DOHH2 (cell line): ENCODE measurements around the gene GPC1.

Experiments used
- H3F3A ChIP-seq: fragments of 200-600 bp; sonication (generic), shearing (Covaris generic); 2 replicates; pipeline ENCODE4 v1.6.0; 2016; ENCODE audit warnings: antibody characterized with exemption, mild to moderate bottlenecking; ENCODE audit not compliant: control insufficient read depth, insufficient read depth
- H3K27ac ChIP-seq: fragments of 200-600 bp; sonication (generic); 2 replicates; pipeline ENCODE4 v1.5.1; 2014; ENCODE audit warnings: low read depth, mild to moderate bottlenecking, low read length, moderate library complexity
- H3K27me3 ChIP-seq: fragments of 200-600 bp; sonication (generic); 2 replicates; pipeline ENCODE4 v1.6.1; 2014; ENCODE audit warnings: mild to moderate bottlenecking, low read length, mixed read lengths; ENCODE audit not compliant: control insufficient read depth
- H3K36me3 ChIP-seq: fragments of 200-600 bp; sonication (generic); 2 replicates; pipeline ENCODE4 v1.6.1; 2014; ENCODE audit warnings: mild to moderate bottlenecking, low read length, moderate library complexity, mixed read lengths; ENCODE audit not compliant: control insufficient read depth
- H3K4me1 ChIP-seq: fragments of 200-600 bp; sonication (generic); 2 replicates; pipeline ENCODE4 v1.6.1; 2014; ENCODE audit warnings: mild to moderate bottlenecking, low read length, mixed read lengths; ENCODE audit not compliant: control insufficient read depth
- H3K4me2 ChIP-seq: fragments of 200-600 bp; sonication (generic); 2 replicates; pipeline ENCODE4 v1.6.0; 2014; ENCODE audit warnings: mild to moderate bottlenecking, low read length, moderate library complexity
- H3K4me3 ChIP-seq: fragments of 200-600 bp; sonication (generic); 2 replicates; pipeline ENCODE4 v1.5.1; 2014; ENCODE audit warnings: mild to moderate bottlenecking, low read length, mixed read lengths
- H3K79me2 ChIP-seq: fragments of 200-600 bp; sonication (generic); 2 replicates; pipeline ENCODE4 v1.6.1; 2014; ENCODE audit warnings: mild to moderate bottlenecking, low read length, mixed read lengths; ENCODE audit not compliant: control insufficient read depth
- H3K9me2 ChIP-seq: fragments of 200-600 bp; sonication (generic); replicated peaks from 2 replicates; pipeline ENCODE4 v1.6.1; 2014; ENCODE audit warnings: mild to moderate bottlenecking, low read length, mixed read lengths; ENCODE audit not compliant: control insufficient read depth
- H3K9me3 ChIP-seq: fragments of 200-600 bp; sonication (generic); 2 replicates; pipeline ENCODE4 v1.6.1; 2014; ENCODE audit warnings: antibody characterized with exemption, low read length, mixed read lengths; ENCODE audit not compliant: control insufficient read depth, insufficient read depth
- H4K20me1 ChIP-seq: fragments of 200-600 bp; sonication (generic); 2 replicates; pipeline ENCODE4 v1.6.0; 2014; ENCODE audit warnings: low read depth, mild to moderate bottlenecking, antibody characterized with exemption, low read length, moderate library complexity; ENCODE audit not compliant: control insufficient read depth, insufficient read depth
- CTCF ChIP-seq: fragments of 200-600 bp; sonication (generic); IDR thresholded peaks from one replicate; pipeline ENCODE4 v1.5.1; 2014; ENCODE audit warnings: antibody characterized with exemption, mild to moderate bottlenecking, low read depth, low read length; ENCODE audit not compliant: poor library complexity, severe bottlenecking
- EZH2phosphoT487 ChIP-seq: fragments of 200-600 bp; sonication (generic); IDR thresholded peaks from 2 replicates; pipeline ENCODE4 v1.6.1; 2017; ENCODE audit warnings: borderline replicate concordance, mild to moderate bottlenecking, antibody characterized with exemption, low read length, moderate library complexity, mixed read lengths

The GPC1 gene

GRCh38 chr2:240395448-240395847, 40.0 kb upstream of the GPC1 start:
- H3K9me3 ChIP-seq: no peaks in the 10 kb centered on the region
- no peaks in the 10 kb centered on the region for H3F3A ChIP-seq
- no peaks in the 10 kb centered on the region for H4K20me1 ChIP-seq
- H3K4me3 ChIP-seq: no peak overlapping the region
- H3K27me3 ChIP-seq: no peaks in the 10 kb centered on the region
- no peaks in the 10 kb centered on the region for H3K9me2 ChIP-seq
- H3K79me2 ChIP-seq: no peaks in the 10 kb centered on the region
- no peak overlapping the region for H3K4me2 ChIP-seq
- no peak overlapping the region for H3K27ac ChIP-seq
- no peaks in the 10 kb centered on the region for H3K4me1 ChIP-seq
- TF ChIP-seq EZH2phosphoT487 (no peak), CTCF (no peak)
- no peaks in the 10 kb centered on the region for H3K36me3 ChIP-seq

- Histone ChIP-seq H3K27ac (no peak overlapping the region), H3K4me2 (no peak overlapping the region), H3K9me3 (no peaks in the 10 kb centered on the region), H3K27me3 (no peaks in the 10 kb centered on the region), H3F3A (no peaks in the 10 kb centered on the region), H4K20me1 (no peaks in the 10 kb centered on the region), H3K4me1 (no peaks in the 10 kb centered on the region), H3K9me2 (no peaks in the 10 kb centered on the region), H3K36me3 (no peaks in the 10 kb centered on the region), H3K79me2 (no peaks in the 10 kb centered on the region), H3K4me3 (no peak overlapping the region)
- TF ChIP-seq EZH2phosphoT487 (no peak), CTCF (no peak)
Observed at GRCh38 chr2:240395896-240396622, 39.4 kb upstream of the GPC1 start.

- Histone ChIP-seq H4K20me1 (no peaks in the 10 kb centered on the region), H3K4me2 (no peak overlapping the region), H3K27ac (no peak overlapping the region), H3K9me2 (no peaks in the 10 kb centered on the region), H3K9me3 (no peaks in the 10 kb centered on the region), H3K27me3 (no peaks in the 10 kb centered on the region), H3K36me3 (no peaks in the 10 kb centered on the region), H3K79me2 (no peaks in the 10 kb centered on the region), H3K4me3 (no peak overlapping the region), H3K4me1 (no peaks in the 10 kb centered on the region), H3F3A (no peaks in the 10 kb centered on the region)
- TF ChIP-seq EZH2phosphoT487: no peak
- TF ChIP-seq CTCF: no peak
Observed at GRCh38 chr2:240396623-240397541, 38.6 kb upstream of the GPC1 start.
